Skeletal muscle cell (primary cell): Measurements from ENCODE around the gene ARFGEF2.
"Not testable (repeated sequence)": the region's sequence is repeated elsewhere in the genome, so short reads cannot be mapped to it uniquely, and the experiment has no call there.

Experiments used
- DNase-seq: peaks from one replicate; pipeline ENCODE4 v3.0.0-alpha.2; 2010; ENCODE audit warnings: low read depth
- H3K4me3 ChIP-seq: 2 replicates; pipeline ENCODE4 v1.5.1; 2011; ENCODE audit warnings: low read depth, mild to moderate bottlenecking, control low read depth, low read length, moderate library complexity

Gene ARFGEF2

GRCh38 chr20:48924756-48925109, 3.2 kb downstream of the ARFGEF2 start:
- no peak overlapping the region for H3K4me3 ChIP-seq
- no peak for DNase-seq

- DNase-seq: no peak
- no peak overlapping the region for H3K4me3 ChIP-seq
These were observed 4.8 kb downstream of the ARFGEF2 start for GRCh38 chr20:48926267-48926666.

- no peak for DNase-seq
- no peak overlapping the region for H3K4me3 ChIP-seq
These were observed 5.3 kb downstream of the ARFGEF2 start for GRCh38 chr20:48926821-48927220.

GRCh38 chr20:48928832-48929725, 7.6 kb downstream of the ARFGEF2 start:
- no peak overlapping the region for H3K4me3 ChIP-seq
- peak; percentile 17 for DNase-seq

DNA sequence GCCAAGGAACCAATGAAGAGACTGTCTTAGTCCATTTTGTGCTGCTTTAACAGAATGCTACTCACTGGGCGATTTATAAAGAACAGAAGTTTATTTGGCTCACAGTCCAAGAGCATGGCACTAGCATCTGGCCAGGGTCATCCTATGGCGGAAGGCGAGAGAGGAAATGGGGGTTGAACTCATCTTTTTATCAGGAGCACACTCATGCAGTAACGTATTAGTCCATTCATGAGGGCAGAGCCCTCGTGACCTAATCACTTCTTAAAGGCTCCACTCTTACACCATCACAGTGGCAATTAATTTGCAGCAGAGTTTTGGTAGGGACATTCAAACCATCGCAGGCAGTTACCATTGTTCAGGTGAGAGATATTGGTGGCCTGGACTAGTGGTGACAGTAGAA, 8.5 kb downstream of the ARFGEF2 start:
- no peak overlapping the region for H3K4me3 ChIP-seq
- no peak for DNase-seq

- DNase-seq: no peak
- H3K4me3 ChIP-seq: no peak overlapping the region
These were observed 9.4 kb downstream of the ARFGEF2 start for GRCh38 chr20:48930878-48931277.

- no peak for DNase-seq
- H3K4me3 ChIP-seq: no peak overlapping the region
These were observed 10.2 kb downstream of the ARFGEF2 start for GRCh38 chr20:48931527-48932374.

DNA sequence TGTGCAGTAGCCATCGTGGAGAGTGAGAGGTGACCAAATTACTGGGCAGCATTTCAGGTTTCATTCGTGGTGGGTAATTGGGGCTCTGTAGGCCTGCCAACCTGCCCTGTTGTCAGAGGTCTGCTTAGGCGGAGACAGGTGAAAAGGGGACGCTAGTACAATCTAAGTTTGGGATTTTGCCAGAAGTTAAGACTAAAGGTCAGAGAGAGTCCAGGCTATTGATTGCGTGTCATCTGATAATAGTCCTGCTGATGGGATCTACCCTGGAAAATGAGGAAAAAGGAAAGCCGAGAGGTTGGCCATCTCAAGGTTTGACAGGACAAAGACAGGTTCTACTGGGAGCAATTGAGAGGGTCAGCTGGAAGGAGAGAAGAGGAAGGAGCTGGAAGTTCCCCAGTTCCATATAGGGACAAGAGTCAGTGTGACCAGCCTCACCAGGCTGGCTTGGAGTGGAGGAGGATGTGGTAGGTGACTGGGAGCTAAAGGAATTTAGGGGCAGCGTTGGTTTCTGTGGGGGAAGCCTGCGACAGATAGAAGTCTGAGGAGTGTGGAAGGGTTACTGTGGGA, 10.9 kb downstream of the ARFGEF2 start:
- DNase-seq: no peak
- H3K4me3 ChIP-seq: no peak overlapping the region

DNA sequence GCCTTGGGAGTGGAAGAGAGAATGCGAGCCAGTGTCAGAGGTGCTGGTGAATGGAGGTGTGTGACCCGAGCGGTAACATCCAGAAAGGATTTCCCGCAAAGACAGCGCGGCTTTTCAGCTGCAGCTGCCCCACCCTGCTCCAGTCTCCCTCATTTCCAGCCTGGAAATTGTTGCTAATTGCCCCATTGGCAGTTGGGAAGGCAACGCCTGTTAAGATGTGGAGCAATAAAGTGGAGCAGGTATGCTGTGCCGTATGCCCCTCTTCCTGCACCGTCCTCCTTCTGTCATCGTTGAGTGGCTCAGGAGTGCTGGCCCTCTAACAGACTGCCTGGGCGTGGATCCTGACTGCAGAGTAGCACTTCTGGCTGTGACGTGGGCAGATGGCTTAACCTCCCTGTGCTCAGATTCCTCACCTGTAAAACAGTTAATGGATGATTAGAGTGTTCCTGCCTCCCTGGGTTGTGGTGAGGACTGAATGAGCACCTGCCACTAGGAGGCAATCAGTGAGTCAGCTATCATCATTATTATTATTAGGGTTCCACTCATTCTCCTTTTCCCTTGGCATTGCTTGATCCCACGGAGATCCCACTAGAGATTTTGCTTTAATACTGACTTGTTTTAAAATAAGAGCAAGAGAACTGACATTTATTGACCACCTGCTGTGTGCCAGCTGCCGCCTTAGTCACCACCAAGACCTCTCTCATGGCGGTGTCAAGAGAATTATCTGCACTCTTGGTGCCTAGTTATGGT, 11.7 kb downstream of the ARFGEF2 start:
- H3K4me3 ChIP-seq: no peak overlapping the region
- no peak for DNase-seq

GRCh38 chr20:48934273-48934877, 12.9 kb downstream of the ARFGEF2 start:
- H3K4me3 ChIP-seq, DNase-seq: not testable (repeated sequence)

- H3K4me3 ChIP-seq: not testable (repeated sequence)
These were observed 13.5 kb downstream of the ARFGEF2 start for GRCh38 chr20:48934966-48935365.

GRCh38 chr20:48936178-48936577, 14.7 kb downstream of the ARFGEF2 start:
- not testable (repeated sequence) for H3K4me3 ChIP-seq, DNase-seq

More at GRCh38 chr20:48934966-48935365, 13.5 kb downstream of the ARFGEF2 start:
- DNase-seq: not testable (repeated sequence)

DNA sequence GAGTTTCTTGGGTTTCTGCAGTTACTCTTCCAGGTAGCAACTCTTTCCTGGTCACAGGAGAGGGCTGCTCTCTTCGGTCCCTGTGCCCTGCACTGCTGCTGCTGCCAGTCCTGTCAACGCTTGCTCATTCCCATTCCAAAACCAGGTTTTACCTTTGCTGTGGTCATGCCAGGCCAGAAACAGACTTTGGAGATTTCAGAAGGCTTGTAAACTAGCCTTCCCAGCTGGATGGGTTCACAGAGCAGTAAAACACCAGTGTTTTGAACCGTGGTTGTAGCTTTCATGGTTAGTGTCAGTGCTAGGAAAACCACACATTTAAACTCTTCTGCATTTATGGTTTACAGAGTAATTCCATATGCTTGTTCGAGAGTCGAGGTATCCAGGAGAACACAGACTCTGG, 16.2 kb downstream of the ARFGEF2 start:
- DNase-seq: no peak
- no peak overlapping the region for H3K4me3 ChIP-seq

DNA sequence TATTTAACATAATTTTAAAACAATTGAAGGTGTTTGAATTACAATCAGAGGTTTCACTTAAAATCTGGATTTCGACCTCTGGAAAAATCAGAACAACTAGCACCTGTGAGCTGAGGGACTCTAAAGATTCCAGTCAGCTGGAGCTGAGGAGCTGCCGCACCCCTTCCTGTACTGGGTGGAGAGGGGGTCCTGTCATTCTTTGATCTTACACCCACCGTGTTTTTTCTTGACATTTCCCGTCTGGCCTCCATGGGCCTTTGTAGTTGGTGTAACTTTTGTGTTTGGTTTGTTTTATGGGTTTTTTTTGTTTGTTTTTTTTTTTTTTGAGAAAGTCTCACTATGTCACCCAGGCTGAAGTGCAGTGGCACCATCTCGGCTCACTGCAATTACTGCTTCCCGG, 17.2 kb downstream of the ARFGEF2 start:
- no peak overlapping the region for H3K4me3 ChIP-seq
- no peak for DNase-seq

- H3K4me3 ChIP-seq: no peak overlapping the region
These were observed 18.7 kb downstream of the ARFGEF2 start for GRCh38 chr20:48940170-48940569.

GRCh38 chr20:48941467-48941866, 20.0 kb downstream of the ARFGEF2 start:
- no peak overlapping the region for H3K4me3 ChIP-seq
- no peak for DNase-seq

More at GRCh38 chr20:48940170-48940569, 18.7 kb downstream of the ARFGEF2 start:
- no peak for DNase-seq

DNA sequence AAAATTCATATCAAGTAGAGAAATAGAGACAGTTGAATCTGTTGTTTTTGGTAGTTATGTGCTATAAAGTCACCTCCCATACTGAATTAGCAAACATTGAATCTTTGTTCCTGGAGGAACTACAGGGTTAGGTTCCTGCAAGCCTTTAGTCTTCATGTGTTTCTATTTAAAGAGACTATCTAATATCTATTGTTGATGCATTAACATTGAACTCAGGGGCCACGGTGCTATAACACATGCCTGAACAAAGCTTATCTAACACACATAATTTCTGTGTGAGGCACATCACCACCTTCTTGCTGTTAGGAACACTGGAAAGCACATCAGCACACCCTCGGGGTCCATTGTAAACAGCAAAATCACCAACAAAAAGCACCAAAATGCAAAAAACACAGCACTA, 21.2 kb downstream of the ARFGEF2 start:
- no peak overlapping the region for H3K4me3 ChIP-seq
- DNase-seq: no peak

DNA sequence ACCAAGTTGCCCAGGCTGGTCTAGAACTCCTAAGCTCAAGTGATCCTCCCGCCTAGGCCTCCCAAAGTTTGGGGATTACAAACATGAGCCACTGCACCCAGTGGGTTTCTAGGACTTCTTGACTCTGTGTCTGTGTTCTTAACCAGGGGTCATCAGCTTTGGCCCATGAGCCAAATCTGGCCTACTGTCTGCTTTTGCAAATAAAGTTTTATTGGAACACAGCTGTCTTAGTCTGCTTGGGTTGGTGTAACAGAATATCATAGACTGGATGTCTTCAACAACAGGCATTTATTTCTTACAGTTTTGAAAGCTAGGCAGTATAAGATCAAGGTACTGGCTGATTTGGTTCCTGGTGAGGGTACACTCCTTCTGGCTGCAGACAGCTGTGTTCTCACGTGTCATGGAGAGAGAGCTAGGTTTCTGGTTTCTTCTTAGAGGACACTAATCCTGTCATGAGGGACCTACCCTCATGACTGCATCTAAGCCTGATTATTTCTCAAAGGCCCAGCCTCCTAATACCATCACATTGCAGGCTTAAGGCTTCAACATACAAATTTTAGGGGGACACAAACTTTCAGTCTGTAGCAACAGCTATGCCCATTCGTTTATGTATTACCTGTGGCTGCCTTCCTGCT, 23.3 kb downstream of the ARFGEF2 start:
- no peak overlapping the region for H3K4me3 ChIP-seq
- DNase-seq: no peak
